Neural cell (in vitro differentiated cells): ENCODE results near the gene HIVEP3.

ENCODE experiments used
- EZH2 ChIP-seq: fragments of 200-600, 300-800 bp; shearing (Covaris generic), sonication (generic); IDR thresholded peaks from 2 replicates; pipeline ENCODE4 v1.6.1; 2014; ENCODE audit warnings: antibody characterized with exemption, low read length, borderline replicate concordance, mild to moderate bottlenecking; ENCODE audit not compliant: insufficient read depth, poor library complexity, severe bottlenecking
- RAD21 ChIP-seq: fragments of 450-650 bp; conservative IDR thresholded peaks from 2 replicates; pipeline ENCODE4 v1.6.1; 2014; ENCODE audit warnings: antibody characterized with exemption, mild to moderate bottlenecking, moderate library complexity
- TF ChIP-seq, protein P1 (sequence below): fragments of 450-650 bp; IDR thresholded peaks from 2 replicates; pipeline ENCODE4 v1.5.1; 2014; ENCODE audit warnings: antibody characterized with exemption, mild to moderate bottlenecking, moderate library complexity; ENCODE audit not compliant: poor library complexity, severe bottlenecking

- TF ChIP-seq, protein P1, sequence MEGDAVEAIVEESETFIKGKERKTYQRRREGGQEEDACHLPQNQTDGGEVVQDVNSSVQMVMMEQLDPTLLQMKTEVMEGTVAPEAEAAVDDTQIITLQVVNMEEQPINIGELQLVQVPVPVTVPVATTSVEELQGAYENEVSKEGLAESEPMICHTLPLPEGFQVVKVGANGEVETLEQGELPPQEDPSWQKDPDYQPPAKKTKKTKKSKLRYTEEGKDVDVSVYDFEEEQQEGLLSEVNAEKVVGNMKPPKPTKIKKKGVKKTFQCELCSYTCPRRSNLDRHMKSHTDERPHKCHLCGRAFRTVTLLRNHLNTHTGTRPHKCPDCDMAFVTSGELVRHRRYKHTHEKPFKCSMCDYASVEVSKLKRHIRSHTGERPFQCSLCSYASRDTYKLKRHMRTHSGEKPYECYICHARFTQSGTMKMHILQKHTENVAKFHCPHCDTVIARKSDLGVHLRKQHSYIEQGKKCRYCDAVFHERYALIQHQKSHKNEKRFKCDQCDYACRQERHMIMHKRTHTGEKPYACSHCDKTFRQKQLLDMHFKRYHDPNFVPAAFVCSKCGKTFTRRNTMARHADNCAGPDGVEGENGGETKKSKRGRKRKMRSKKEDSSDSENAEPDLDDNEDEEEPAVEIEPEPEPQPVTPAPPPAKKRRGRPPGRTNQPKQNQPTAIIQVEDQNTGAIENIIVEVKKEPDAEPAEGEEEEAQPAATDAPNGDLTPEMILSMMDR: no peak
- TF ChIP-seq RAD21 (no peak), EZH2 (no peak)
Measured at GRCh38 chr1:41718497-41718896, 200.2 kb downstream of the HIVEP3 start.
